HG03457 (cell line): Measurements from ENCODE around the gene FKBP7.
"Not testable (repeated sequence)": the region's sequence is repeated elsewhere in the genome, so short reads cannot be mapped to it uniquely, and the experiment has no call there.

Source experiments
- ATAC-seq: cut with Tn5 transposase; IDR thresholded peaks from one replicate; pipeline ENCODE4 v1.9.1; 2021; ENCODE audit warnings: moderate number of reproducible peaks; ENCODE audit not compliant: unreplicated experiment

The FKBP7 gene

GRCh38 chr2:178450524-178450773 lies 28.0 kb downstream of the FKBP7 start:
- peak; percentile 38 for ATAC-seq

- no peak for ATAC-seq
Measured at GRCh38 chr2:178449700-178450523, 28.5 kb downstream of the FKBP7 start.

- ATAC-seq = no peak
Measured at GRCh38 chr2:178448968-178449661, 29.3 kb downstream of the FKBP7 start.

DNA sequence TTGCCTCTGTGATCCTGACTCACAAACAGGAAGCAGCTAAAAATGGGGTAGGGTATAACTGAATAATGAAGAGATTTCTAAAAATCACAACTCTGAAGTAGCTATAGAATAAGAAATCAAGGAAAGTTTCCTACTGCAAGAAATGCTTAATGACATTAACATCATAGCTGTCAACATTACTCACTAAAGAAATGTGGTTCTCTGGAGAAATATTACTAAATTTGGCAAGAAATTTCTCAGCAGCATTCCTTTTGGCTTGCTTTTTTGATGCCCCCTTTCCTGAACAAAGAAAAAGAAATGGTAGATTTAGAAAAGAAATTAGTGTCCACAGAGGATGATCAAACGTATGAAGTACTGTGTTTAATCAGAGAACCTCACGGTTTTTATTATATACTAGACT lies 37.0 kb downstream of the FKBP7 start:
- no peak for ATAC-seq

DNA sequence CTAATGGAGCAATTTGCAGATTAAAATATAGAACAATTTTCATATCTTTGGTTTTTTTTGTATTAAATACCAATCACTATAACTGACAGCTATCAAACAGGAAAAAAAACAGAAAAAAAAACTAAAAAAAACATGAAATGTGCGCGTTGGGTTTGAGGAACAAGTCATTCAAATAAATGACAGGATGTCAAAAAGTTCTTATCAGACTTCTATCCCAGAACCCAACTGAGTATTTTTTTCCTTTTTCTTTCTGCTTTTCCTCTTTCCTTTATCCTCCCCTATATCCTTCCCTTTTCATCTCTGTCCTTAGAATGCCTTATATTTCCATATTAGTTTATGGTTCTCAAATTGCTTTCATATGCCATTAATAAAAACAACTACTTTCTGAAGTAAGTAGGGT lies 41.7 kb downstream of the FKBP7 start:
- no peak for ATAC-seq

- ATAC-seq = no peak
Measured at GRCh38 chr2:178429336-178429735, 49.1 kb downstream of the FKBP7 start.

GRCh38 chr2:178428396-178428806 lies 50.0 kb downstream of the FKBP7 start:
- no peak for ATAC-seq

GRCh38 chr2:178427458-178427857 lies 50.9 kb downstream of the FKBP7 start:
- ATAC-seq = no peak

DNA sequence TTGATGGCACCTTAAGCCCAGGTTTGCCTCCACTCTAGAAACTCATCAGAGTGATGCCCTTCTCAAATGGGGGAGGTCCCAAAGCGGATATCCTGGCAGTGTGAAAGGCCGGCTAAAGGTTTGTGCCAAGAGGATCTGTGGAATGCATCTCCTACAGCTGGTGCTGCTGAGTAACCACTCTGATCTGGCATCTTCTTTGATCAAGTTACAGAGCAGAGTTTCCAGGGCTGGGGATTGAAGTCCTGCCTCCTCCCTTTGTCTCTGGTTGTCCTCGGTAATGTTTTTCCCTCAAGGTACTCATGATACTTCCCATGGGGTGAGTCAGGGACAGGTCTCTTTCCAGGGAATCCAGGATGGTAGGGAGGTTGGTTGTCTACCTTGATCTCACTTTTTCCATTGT lies 52.0 kb downstream of the FKBP7 start:
- no peak for ATAC-seq

DNA sequence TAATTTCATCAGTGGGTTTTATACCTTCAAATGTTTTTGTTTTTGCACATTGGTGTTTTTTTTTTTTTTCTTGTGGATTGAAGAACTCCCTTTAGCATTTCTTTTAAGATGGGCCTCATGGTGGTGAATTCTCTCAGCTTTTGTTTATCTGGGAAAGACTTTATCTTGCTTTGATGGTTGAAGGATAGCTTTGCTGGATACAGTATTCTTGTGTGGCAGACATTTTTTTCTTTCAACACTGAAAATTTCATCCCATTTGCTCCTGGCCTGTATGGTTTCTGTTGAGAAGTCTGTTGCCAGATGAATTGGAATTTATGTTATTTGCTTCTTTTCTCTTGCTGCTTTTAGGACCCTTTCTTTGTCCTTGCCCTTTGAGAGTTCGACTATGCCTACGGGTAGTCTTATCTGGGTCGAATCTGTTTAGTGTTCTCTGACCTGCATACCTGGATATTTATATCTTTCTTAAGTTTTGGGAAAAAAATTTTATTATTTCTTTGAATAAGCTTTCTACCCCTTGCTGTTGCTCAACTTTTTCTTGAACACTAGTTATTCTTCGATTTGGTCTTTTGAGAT lies 53.1 kb downstream of the FKBP7 start:
- ATAC-seq = no peak

DNA sequence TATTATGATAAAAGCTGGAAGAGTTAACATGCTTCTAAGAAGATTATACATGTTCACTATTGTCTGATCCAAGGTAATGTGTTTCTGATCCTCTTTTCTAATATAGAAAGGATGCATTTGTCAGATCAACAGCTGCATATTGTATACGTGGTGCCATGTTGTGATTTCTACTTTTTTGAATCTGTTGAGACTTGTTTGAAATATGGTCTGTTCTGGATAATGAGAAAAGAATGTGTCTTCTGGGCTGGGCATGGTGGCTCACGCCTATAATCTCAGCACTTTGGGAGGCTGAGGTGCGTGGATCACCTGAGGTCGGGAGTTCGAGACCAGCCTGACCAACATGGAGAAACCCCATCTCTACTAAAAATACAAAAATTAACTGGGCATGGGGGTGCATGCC lies 54.7 kb downstream of the FKBP7 start:
- ATAC-seq = not testable (repeated sequence)

DNA sequence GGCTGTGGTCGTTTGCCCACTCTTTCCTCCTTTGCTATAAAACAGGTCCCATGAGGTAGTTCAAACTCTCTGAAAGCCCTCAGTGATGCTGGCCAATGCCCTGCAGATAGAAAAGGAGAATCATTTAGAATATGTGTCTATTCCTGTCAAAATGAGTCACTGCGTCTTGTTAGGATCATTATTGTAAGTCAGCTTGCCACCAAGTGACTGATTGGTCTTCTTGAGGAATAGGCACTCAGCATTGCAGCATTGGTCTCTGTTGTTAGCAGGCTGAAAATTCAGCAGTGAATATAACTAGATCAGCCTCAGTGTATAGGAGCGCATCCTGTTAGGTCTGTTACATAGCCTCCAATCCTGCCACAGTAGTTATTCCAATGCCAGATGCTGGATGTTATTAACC lies 56.3 kb downstream of the FKBP7 start:
- no peak for ATAC-seq

DNA sequence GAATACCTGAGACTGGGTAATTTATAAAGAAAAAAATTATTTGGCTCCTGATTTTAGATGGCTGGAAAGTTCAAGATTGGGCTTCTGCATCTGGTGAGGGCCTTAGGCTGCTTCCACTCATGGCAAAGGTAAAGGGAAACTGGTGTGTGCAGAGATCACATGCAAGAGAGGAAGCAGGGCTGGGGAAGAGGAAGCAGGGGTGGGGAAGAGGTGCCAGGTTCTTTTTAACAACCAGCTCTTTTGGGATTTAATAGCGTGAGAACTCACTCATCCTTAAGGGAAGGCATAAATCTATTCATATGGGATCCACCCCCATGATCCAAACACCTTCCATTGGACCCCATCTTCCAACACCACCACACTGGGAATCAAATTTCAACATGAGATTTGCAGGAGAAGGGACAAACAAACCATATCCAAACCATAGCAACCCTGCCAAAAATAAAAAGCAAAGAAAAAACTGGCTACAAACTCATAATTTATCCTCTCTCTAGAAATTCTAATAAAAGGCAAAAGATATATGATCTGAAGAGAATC lies 57.9 kb downstream of the FKBP7 start:
- no peak for ATAC-seq

- no peak for ATAC-seq
Measured at GRCh38 chr2:178419123-178419522, 59.3 kb downstream of the FKBP7 start.

DNA sequence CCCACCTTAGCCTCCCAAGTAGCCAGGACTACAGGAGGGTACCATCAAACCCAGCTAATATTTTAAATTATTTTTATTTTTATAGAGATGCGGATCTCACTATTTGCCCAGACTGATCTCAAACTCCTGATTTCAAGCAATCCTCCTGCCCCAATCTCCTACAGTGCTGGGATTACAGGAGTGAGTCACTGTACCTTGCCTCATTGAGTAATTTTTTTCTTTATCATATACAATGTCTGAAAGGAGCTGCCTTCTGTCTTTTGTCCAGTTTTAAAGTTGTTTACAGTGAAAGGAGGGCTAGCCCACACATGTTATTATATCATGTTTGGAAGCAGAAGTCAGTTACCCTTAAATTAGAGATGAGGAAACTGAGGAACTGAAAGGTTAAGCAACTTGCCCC lies 60.0 kb downstream of the FKBP7 start:
- no peak for ATAC-seq

DNA sequence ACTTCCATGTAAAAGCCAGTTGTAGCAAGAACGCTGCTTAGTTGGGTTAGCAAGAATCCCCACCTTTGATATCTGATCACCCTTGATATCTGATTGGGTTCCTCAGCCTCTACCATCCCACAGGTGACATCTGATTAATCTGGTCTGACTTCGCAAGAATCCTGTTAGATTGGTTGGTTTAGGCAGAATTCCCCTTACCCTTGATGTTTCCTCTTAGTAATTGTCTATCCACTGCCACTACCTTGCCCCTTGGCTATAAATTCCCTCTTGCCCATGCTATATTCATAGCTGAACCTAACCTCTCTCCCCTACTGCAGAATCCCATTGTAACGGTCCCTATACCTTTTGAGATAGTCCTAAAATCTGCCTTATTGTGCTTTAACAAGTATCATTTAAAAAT lies 60.5 kb downstream of the FKBP7 start:
- no peak for ATAC-seq

- no peak for ATAC-seq
Measured at GRCh38 chr2:178415979-178416378, 62.4 kb downstream of the FKBP7 start.

DNA sequence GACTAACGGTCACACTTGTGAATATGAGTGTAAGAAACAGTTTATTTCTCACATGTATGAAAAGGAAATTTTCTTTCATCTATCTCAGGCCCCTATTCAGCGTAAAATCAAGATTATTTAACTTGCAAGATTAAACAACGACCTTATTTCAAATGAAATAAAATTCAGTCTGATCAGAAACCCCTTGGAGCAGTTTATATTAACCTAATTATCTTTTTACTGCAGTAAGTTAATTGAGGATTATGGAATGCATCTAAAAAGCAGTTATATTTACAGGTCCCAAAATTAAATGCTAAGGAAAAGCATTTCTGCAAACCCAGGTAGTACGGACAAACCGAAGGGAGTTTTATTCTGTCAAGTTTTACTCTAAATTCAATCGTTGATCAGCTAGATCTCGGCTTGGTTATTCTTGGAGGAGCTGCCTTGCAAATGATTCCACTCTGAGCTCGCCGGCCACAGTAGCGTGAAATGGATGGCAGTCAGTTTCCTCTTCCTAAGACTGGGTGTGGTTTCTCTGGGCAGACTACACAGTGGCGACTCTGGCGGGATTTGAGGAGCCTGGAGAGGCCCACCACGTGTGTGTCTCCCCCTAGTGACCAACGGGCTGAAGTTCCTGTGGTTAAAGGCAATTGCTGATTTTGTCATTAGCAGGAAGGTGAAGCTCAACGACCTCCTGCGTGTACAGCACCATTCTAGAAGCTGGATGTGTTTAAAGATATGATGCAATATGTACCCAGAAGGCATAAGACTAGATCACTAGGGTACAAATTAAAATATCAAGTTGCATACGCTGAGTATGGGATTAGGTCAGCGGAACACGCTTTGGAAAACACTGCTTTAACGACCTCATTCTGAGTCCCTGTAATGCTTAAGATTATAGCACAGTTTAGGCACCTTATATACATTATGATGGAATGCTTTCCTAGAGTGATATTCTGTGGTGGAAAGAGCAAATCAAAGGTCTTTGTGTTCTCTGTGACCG lies 63.8 kb downstream of the FKBP7 start:
- ATAC-seq = peak; percentile 83
